ENCODE results near the gene ITPR1.

ITPR1 gene

GRCh38 chr3:4786431-4786830 lies 293.3 kb downstream of the ITPR1 start:
- Mint-ChIP-seq H3K27ac (no peak overlapping the region), H3K4me3 (no peak overlapping the region), H3K27me3 (no peaks in the 10 kb centered on the region), H3K9me3 (peaks cover 0 to 1% of the 10 kb centered on the region in 2 donors), H3K36me3 (peaks cover 63 to 79% of the 10 kb centered on the region in 2 donors), H3K4me1 (peaks cover 1 to 5% of the 10 kb centered on the region in 2 donors)
- ATAC-seq (replicated peaks) (no peak), DNase-seq (no peak)

GRCh38 chr3:4791358-4791757 lies 298.2 kb downstream of the ITPR1 start:
- peaks cover 66 to 82% of the 10 kb centered on the region in 2 donors for H3K36me3 Mint-ChIP-seq

GRCh38 chr3:4793311-4793710 lies 300.2 kb downstream of the ITPR1 start:
- Mint-ChIP-seq H3K27me3 (no peaks in the 10 kb centered on the region), H3K4me3 (no peak overlapping the region), H3K36me3 (peaks cover 72 to 91% of the 10 kb centered on the region in 2 donors), H3K4me1 (peaks cover 0 to 3% of the 10 kb centered on the region in 2 donors), H3K9me3 (peaks cover 0 to 6% of the 10 kb centered on the region in 2 donors), H3K27ac (peak overlapping the region; percentile 3)
- DNase-seq (no peak), ATAC-seq (replicated peaks) (no peak)

More at GRCh38 chr3:4791358-4791757, 298.2 kb downstream of the ITPR1 start:
- Mint-ChIP-seq H3K27ac (no peak overlapping the region), H3K27me3 (no peaks in the 10 kb centered on the region), H3K4me1 (peaks cover 0 to 3% of the 10 kb centered on the region in 2 donors), H3K9me3 (peaks cover 0 to 3% of the 10 kb centered on the region in 2 donors), H3K4me3 (no peak overlapping the region)
- DNase-seq (no peak), ATAC-seq (replicated peaks) (no peak)

- Mint-ChIP-seq H3K4me1 (peaks cover 0 to 1% of the 10 kb centered on the region in 2 donors), H3K27me3 (no peaks in the 10 kb centered on the region), H3K36me3 (peaks cover 69 to 88% of the 10 kb centered on the region in 2 donors), H3K27ac (no peak overlapping the region), H3K9me3 (peaks cover 0 to 4% of the 10 kb centered on the region in 2 donors), H3K4me3 (no peak overlapping the region)
- ATAC-seq (replicated peaks), result no peak
- DNase-seq, result no peak
Observed at GRCh38 chr3:4794331-4794730, 301.2 kb downstream of the ITPR1 start.

- Mint-ChIP-seq H3K27ac (no peak overlapping the region), H3K4me1 (peaks cover 0 to 2% of the 10 kb centered on the region in 2 donors)
- no peak for DNase-seq
Observed at GRCh38 chr3:4794798-4795197, 301.6 kb downstream of the ITPR1 start.

GRCh38 chr3:4795905-4796304 lies 302.8 kb downstream of the ITPR1 start:
- Mint-ChIP-seq H3K36me3 (peaks cover 76 to 87% of the 10 kb centered on the region in 2 donors), H3K9me3 (peaks cover 0 to 4% of the 10 kb centered on the region in 2 donors), H3K4me3 (no peak overlapping the region), H3K27ac (peak overlapping the region; percentile 20), H3K27me3 (no peaks in the 10 kb centered on the region), H3K4me1 (peaks cover 4 to 6% of the 10 kb centered on the region in 2 donors)
- ATAC-seq (replicated peaks) (no peak), DNase-seq (no peak)

More at GRCh38 chr3:4794798-4795197, 301.6 kb downstream of the ITPR1 start:
- Mint-ChIP-seq H3K9me3 (peaks cover 0 to 4% of the 10 kb centered on the region in 2 donors), H3K4me3 (no peak overlapping the region), H3K36me3 (peaks cover 71 to 86% of the 10 kb centered on the region in 2 donors), H3K27me3 (no peaks in the 10 kb centered on the region)
- no peak for ATAC-seq (replicated peaks)

- Mint-ChIP-seq H3K9me3 (peaks cover 0 to 4% of the 10 kb centered on the region in 2 donors), H3K27me3 (no peaks in the 10 kb centered on the region), H3K36me3 (peaks cover 72 to 82% of the 10 kb centered on the region in 2 donors), H3K27ac (no peak overlapping the region), H3K4me1 (peaks cover 8 to 10% of the 10 kb centered on the region in 2 donors), H3K4me3 (no peak overlapping the region)
- ATAC-seq (replicated peaks) (no peak), DNase-seq (no peak)
Observed at GRCh38 chr3:4797201-4797705, 304.1 kb downstream of the ITPR1 start.

GRCh38 chr3:4799266-4800256 lies 306.4 kb downstream of the ITPR1 start:
- DNase-seq (no peak), ATAC-seq (replicated peaks) (no peak)
- no peak overlapping the region for H3K4me3 Mint-ChIP-seq
- no peaks in the 10 kb centered on the region for H3K27me3 Mint-ChIP-seq
- H3K27ac Mint-ChIP-seq, result peak overlapping the region; percentile 33
- peaks cover 0 to 3% of the 10 kb centered on the region in 2 donors for H3K9me3 Mint-ChIP-seq
- H3K36me3 Mint-ChIP-seq, result peaks cover 76 to 83% of the 10 kb centered on the region in 2 donors
- H3K4me1 Mint-ChIP-seq, result peaks cover 10 to 11% of the 10 kb centered on the region in 2 donors

GRCh38 chr3:4800595-4800994 lies 307.4 kb downstream of the ITPR1 start:
- ATAC-seq (replicated peaks), result no peak

GRCh38 chr3:4801892-4802291 lies 308.7 kb downstream of the ITPR1 start:
- H3K4me3 Mint-ChIP-seq, result no peak overlapping the region
- peaks cover 73 to 85% of the 10 kb centered on the region in 2 donors for H3K36me3 Mint-ChIP-seq
- DNase-seq (no peak), ATAC-seq (replicated peaks) (no peak)
- H3K9me3 Mint-ChIP-seq, result no peaks in the 10 kb centered on the region
- H3K4me1 Mint-ChIP-seq, result peaks cover 10 to 13% of the 10 kb centered on the region in 2 donors
- no peaks in the 10 kb centered on the region for H3K27me3 Mint-ChIP-seq
- H3K27ac Mint-ChIP-seq, result peak overlapping the region; percentile 68

More at GRCh38 chr3:4800595-4800994, 307.4 kb downstream of the ITPR1 start:
- peaks cover 0 to 3% of the 10 kb centered on the region in 2 donors for H3K9me3 Mint-ChIP-seq
- H3K36me3 Mint-ChIP-seq, result peaks cover 76 to 85% of the 10 kb centered on the region in 2 donors
- H3K27me3 Mint-ChIP-seq, result no peaks in the 10 kb centered on the region
- no peak for DNase-seq
- H3K4me1 Mint-ChIP-seq, result peaks cover 10 to 12% of the 10 kb centered on the region in 2 donors
- H3K27ac Mint-ChIP-seq, result peak overlapping the region; percentile 70
- no peak overlapping the region for H3K4me3 Mint-ChIP-seq

GRCh38 chr3:4802903-4803302 lies 309.8 kb downstream of the ITPR1 start:
- H3K4me3 Mint-ChIP-seq, result no peak overlapping the region
- peaks cover 68 to 85% of the 10 kb centered on the region in 2 donors for H3K36me3 Mint-ChIP-seq
- ATAC-seq (replicated peaks) (no peak), DNase-seq (no peak)
- H3K4me1 Mint-ChIP-seq, result peaks cover 10 to 16% of the 10 kb centered on the region in 2 donors
- peak overlapping the region; percentile 42 for H3K27ac Mint-ChIP-seq
- H3K9me3 Mint-ChIP-seq, result no peaks in the 10 kb centered on the region
- H3K27me3 Mint-ChIP-seq, result no peaks in the 10 kb centered on the region

GRCh38 chr3:4804161-4805058 lies 311.3 kb downstream of the ITPR1 start:
- ATAC-seq (replicated peaks) (no peak), DNase-seq (no peak)
- no peaks in the 10 kb centered on the region for H3K27me3 Mint-ChIP-seq
- H3K9me3 Mint-ChIP-seq, result no peaks in the 10 kb centered on the region
- H3K4me3 Mint-ChIP-seq, result no peak overlapping the region
- H3K27ac Mint-ChIP-seq, result peak overlapping the region; percentile 16
- peaks cover 10 to 18% of the 10 kb centered on the region in 2 donors for H3K4me1 Mint-ChIP-seq
- H3K36me3 Mint-ChIP-seq, result peaks cover 66 to 87% of the 10 kb centered on the region in 2 donors

GRCh38 chr3:4805662-4806061 lies 312.5 kb downstream of the ITPR1 start:
- Mint-ChIP-seq H3K4me1 (peaks cover 8 to 13% of the 10 kb centered on the region in 2 donors), H3K27me3 (no peaks in the 10 kb centered on the region), H3K4me3 (no peak overlapping the region), H3K9me3 (no peaks in the 10 kb centered on the region), H3K27ac (peak overlapping the region; percentile 11), H3K36me3 (peaks cover 66 to 85% of the 10 kb centered on the region in 2 donors)
- no peak for DNase-seq
- no peak for ATAC-seq (replicated peaks)
